Measurements from ENCODE around the gene GKN2.
A peak's percentile ranks its signal among the peaks of the same experiment; 100 is the strongest.

The GKN2 gene

DNA sequence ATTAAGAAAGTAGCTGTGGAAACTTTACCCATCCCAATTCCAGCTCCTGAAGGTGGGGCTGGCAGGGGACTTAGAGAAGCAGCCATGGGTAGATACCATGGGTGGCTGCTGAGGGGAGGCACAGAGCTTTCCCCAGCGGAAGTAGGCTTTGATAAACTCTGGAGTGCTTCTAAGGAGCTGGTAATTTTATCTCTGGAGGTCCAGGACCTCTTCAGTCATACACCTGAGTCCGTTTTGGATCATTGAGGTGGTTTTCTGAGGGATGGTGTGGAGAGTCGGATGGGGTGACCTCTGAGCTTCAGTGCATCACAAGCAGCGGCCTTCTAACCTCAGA, 44.8 kb downstream of the GKN2 start:
- ChIA-PET POLR2A (no interaction called here), CTCF (interaction anchor here (0.5 to 3.1 kb wide), 13 partner anchors 9 to 1381 kb away, joined by 3 to 34 read pairs (median 8); no protein-coding TSS in a partner anchor)
- Histone ChIP-seq H3K36me3 (ENCODE audit: control insufficient read depth in 2 of 2, insufficient read depth in 1 of 2, low read length in 2 of 2) (no peaks in the 10 kb centered on the region), H3K4me1 (ENCODE audit: control insufficient read depth, insufficient read depth, low read length) (0 out of 2 replicates have a peak, but pooled peaks cover 2% of the 10 kb centered on the region), H3K9me3 (ENCODE audit: control insufficient read depth, insufficient read depth, low read depth, low read length) (no peaks in the 10 kb centered on the region), H3K4me3 (ENCODE audit: low read depth, low read length) (no peak overlapping the region), H3K27ac (ENCODE audit: extremely low read depth, low read depth, low read length) (no peak overlapping the region)
- TF ChIP-seq ZNF433 (tag by site-specific recombination; IDR thresholded peaks at IDR 0.05; ENCODE audit: low read depth): no peak
- no peak for TF ChIP-seq KLF16 (tag by site-specific recombination; IDR thresholded peaks at IDR 0.05)
- TF ChIP-seq, protein P1, sequence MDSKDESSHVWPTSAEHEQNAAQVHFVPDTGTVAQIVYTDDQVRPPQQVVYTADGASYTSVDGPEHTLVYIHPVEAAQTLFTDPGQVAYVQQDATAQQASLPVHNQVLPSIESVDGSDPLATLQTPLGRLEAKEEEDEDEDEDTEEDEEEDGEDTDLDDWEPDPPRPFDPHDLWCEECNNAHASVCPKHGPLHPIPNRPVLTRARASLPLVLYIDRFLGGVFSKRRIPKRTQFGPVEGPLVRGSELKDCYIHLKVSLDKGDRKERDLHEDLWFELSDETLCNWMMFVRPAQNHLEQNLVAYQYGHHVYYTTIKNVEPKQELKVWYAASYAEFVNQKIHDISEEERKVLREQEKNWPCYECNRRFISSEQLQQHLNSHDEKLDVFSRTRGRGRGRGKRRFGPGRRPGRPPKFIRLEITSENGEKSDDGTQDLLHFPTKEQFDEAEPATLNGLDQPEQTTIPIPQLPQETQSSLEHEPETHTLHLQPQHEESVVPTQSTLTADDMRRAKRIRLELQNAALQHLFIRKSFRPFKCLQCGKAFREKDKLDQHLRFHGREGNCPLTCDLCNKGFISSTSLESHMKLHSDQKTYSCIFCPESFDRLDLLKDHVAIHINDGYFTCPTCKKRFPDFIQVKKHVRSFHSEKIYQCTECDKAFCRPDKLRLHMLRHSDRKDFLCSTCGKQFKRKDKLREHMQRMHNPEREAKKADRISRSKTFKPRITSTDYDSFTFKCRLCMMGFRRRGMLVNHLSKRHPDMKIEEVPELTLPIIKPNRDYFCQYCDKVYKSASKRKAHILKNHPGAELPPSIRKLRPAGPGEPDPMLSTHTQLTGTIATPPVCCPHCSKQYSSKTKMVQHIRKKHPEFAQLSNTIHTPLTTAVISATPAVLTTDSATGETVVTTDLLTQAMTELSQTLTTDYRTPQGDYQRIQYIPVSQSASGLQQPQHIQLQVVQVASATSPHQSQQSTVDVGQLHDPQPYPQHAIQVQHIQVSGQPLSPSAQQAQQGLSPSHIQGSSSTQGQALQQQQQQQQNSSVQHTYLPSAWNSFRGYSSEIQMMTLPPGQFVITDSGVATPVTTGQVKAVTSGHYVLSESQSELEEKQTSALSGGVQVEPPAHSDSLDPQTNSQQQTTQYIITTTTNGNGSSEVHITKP (tag by site-specific recombination; IDR thresholded peaks at IDR 0.05): peak; percentile 50
- no peak for TF ChIP-seq ZFP37 (tag by site-specific recombination; IDR thresholded peaks at IDR 0.05)

DNA sequence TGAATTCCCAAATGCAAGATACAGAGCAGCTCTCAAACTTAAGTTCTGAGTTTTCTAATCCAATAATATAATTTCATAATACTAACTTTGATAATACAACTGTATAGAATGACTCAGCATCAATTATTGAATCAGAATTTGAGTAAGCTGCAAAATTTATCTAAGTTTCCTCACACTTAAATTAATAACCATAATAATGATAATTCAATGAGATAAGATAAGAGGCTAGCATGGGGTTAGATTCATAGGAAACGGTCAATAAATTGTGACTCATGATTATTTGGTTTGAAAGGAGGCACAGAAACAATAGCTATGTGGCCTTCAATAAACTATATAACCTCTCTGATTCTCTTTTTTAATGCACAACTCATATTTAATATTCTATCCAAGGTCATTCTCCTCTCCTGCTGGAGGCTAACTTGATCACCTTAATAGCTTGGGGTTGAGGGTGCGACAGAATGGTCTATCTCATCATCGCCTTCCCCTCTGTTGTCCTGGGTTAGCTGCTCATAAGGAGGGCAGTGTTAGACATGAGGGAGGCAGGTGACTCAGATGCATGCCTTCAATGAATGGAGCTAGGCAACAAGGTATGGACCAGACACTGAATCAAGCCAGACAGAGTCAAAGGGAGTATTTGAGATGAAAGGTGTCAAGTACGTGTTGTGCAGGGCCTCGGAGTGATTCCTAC, 45.3 kb downstream of the GKN2 start:
- H3K36me3 ChIP-seq (ENCODE audit: control insufficient read depth in 2 of 2, insufficient read depth in 1 of 2, low read length in 2 of 2): no peaks in the 10 kb centered on the region
- TF ChIP-seq SCRT2 (tag by site-specific recombination; IDR thresholded peaks at IDR 0.05) (no peak), ZNF549 (tag by site-specific recombination; IDR thresholded peaks at IDR 0.05) (no peak), ZNF560 (tag by site-specific recombination; IDR thresholded peaks at IDR 0.05; ENCODE audit: borderline replicate concordance) (no peak), ZNF394 (tag by site-specific recombination; IDR thresholded peaks at IDR 0.05; ENCODE audit: borderline replicate concordance) (no peak), ZNF2 (tag by site-specific recombination; IDR thresholded peaks at IDR 0.05) (no peak), ZNF48 (tag by site-specific recombination; IDR thresholded peaks at IDR 0.05) (no peak), ZNF140 (tag by site-specific recombination; IDR thresholded peaks at IDR 0.05) (no peak), ZNF747 (tag by site-specific recombination; IDR thresholded peaks at IDR 0.05) (no peak), ZNF600 (tag by site-specific recombination; IDR thresholded peaks at IDR 0.05) (no peak), ZEB2 (tag by site-specific recombination; IDR thresholded peaks at IDR 0.05) (no peak), ZNF707 (tag by site-specific recombination; IDR thresholded peaks at IDR 0.05) (no peak), ZNF521 (tag by site-specific recombination; IDR thresholded peaks at IDR 0.05) (no peak), ZNF175 (tag by site-specific recombination; IDR thresholded peaks at IDR 0.05) (no peak)
- TF ChIP-seq, protein P2, sequence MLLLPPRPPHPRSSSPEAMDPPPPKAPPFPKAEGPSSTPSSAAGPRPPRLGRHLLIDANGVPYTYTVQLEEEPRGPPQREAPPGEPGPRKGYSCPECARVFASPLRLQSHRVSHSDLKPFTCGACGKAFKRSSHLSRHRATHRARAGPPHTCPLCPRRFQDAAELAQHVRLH (tag by site-specific recombination; IDR thresholded peaks at IDR 0.05): no peak
- TF ChIP-seq, protein P3, sequence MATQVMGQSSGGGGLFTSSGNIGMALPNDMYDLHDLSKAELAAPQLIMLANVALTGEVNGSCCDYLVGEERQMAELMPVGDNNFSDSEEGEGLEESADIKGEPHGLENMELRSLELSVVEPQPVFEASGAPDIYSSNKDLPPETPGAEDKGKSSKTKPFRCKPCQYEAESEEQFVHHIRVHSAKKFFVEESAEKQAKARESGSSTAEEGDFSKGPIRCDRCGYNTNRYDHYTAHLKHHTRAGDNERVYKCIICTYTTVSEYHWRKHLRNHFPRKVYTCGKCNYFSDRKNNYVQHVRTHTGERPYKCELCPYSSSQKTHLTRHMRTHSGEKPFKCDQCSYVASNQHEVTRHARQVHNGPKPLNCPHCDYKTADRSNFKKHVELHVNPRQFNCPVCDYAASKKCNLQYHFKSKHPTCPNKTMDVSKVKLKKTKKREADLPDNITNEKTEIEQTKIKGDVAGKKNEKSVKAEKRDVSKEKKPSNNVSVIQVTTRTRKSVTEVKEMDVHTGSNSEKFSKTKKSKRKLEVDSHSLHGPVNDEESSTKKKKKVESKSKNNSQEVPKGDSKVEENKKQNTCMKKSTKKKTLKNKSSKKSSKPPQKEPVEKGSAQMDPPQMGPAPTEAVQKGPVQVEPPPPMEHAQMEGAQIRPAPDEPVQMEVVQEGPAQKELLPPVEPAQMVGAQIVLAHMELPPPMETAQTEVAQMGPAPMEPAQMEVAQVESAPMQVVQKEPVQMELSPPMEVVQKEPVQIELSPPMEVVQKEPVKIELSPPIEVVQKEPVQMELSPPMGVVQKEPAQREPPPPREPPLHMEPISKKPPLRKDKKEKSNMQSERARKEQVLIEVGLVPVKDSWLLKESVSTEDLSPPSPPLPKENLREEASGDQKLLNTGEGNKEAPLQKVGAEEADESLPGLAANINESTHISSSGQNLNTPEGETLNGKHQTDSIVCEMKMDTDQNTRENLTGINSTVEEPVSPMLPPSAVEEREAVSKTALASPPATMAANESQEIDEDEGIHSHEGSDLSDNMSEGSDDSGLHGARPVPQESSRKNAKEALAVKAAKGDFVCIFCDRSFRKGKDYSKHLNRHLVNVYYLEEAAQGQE (tag by site-specific recombination; IDR thresholded peaks at IDR 0.05): no peak
- TF ChIP-seq, protein P4, sequence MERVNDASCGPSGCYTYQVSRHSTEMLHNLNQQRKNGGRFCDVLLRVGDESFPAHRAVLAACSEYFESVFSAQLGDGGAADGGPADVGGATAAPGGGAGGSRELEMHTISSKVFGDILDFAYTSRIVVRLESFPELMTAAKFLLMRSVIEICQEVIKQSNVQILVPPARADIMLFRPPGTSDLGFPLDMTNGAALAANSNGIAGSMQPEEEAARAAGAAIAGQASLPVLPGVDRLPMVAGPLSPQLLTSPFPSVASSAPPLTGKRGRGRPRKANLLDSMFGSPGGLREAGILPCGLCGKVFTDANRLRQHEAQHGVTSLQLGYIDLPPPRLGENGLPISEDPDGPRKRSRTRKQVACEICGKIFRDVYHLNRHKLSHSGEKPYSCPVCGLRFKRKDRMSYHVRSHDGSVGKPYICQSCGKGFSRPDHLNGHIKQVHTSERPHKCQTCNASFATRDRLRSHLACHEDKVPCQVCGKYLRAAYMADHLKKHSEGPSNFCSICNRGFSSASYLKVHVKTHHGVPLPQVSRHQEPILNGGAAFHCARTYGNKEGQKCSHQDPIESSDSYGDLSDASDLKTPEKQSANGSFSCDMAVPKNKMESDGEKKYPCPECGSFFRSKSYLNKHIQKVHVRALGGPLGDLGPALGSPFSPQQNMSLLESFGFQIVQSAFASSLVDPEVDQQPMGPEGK (tag by site-specific recombination; IDR thresholded peaks at IDR 0.05): no peak
- TF ChIP-seq, protein P5, sequence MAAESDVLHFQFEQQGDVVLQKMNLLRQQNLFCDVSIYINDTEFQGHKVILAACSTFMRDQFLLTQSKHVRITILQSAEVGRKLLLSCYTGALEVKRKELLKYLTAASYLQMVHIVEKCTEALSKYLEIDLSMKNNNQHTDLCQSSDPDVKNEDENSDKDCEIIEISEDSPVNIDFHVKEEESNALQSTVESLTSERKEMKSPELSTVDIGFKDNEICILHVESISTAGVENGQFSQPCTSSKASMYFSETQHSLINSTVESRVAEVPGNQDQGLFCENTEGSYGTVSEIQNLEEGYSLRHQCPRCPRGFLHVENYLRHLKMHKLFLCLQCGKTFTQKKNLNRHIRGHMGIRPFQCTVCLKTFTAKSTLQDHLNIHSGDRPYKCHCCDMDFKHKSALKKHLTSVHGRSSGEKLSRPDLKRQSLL (tag by site-specific recombination; IDR thresholded peaks at IDR 0.05): no peak

More for the DNA sequence above, 45.3 kb downstream of the GKN2 start:
- H3K4me3 ChIP-seq (ENCODE audit: low read depth, low read length): no peak overlapping the region
- H3K27ac ChIP-seq (ENCODE audit: extremely low read depth, low read depth, low read length): no peak overlapping the region
- 0 out of 2 replicates have a peak, but pooled peaks cover 2% of the 10 kb centered on the region for H3K4me1 ChIP-seq (ENCODE audit: control insufficient read depth, insufficient read depth, low read length)
- CTCF ChIA-PET: interaction anchor here (0.5 to 3.1 kb wide), 16 partner anchors 8 to 1382 kb away, joined by 3 to 34 read pairs (median 6); no protein-coding TSS in a partner anchor
- POLR2A ChIA-PET: no interaction called here
- no peaks in the 10 kb centered on the region for H3K9me3 ChIP-seq (ENCODE audit: control insufficient read depth, insufficient read depth, low read depth, low read length)
